Measurements from ENCODE around the gene CTBP1. TPM values are rescaled to one million over a fixed set of nuclear protein-coding genes. Genes with fewer than 3 reads are reported as not detected.

Gene CTBP1
- total and polyA plus RNA-seq, 2 experiments from 2014 or later = 74.0 to 192 TPM

DNA sequence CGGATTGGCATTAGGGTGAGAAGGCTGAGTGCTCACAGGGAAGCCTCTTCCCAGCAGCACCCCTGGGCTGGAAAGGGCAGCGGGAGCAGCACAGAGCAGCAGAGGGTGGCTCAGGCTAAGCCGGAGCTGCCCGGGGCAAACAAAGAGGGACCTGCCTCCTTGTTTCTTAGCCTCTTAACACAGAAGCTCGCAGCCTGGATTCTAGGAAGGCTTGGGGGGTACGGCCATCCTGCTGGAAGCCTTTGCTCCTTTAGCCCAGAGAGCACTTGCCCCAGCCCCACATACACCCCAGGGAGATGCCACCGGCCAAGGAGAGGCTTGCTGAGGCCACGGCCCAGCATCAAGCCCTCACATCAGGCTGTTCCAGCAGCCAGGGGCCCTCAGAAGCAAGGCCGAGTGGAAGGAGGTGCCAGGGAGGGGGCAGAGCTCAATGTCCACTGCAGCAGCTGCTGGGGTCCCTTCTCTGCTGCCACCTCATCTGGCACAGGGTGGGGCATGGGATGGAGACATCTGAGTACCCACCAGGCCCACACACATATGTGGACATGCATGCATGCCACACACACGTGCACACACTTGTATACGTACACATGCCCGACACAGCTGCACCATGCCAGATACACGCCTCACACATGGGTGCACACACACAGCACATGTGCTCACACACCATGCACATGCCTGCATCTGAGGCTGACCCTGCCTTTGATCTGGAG is 56.3 kb downstream of the CTBP1 start:
- no peaks in the 10 kb centered on the region for H3K4me1 Mint-ChIP-seq
- no peak for TF ChIP-seq ZNF331 (CRISPR knock-in tag; IDR thresholded peaks at IDR 0.05; ENCODE audit: low read depth)
- no peak for TF ChIP-seq STAT1 (IDR thresholded peaks at IDR 0.05; ENCODE audit: unreplicated experiment)
- TF ChIP-seq, protein P1, sequence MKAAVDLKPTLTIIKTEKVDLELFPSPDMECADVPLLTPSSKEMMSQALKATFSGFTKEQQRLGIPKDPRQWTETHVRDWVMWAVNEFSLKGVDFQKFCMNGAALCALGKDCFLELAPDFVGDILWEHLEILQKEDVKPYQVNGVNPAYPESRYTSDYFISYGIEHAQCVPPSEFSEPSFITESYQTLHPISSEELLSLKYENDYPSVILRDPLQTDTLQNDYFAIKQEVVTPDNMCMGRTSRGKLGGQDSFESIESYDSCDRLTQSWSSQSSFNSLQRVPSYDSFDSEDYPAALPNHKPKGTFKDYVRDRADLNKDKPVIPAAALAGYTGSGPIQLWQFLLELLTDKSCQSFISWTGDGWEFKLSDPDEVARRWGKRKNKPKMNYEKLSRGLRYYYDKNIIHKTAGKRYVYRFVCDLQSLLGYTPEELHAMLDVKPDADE (IDR thresholded peaks at IDR 0.05) = no peak
- no peak for TF ChIP-seq NANOG (IDR thresholded peaks at IDR 0.05; ENCODE audit: borderline replicate concordance)
- TF ChIP-seq, protein P2, sequence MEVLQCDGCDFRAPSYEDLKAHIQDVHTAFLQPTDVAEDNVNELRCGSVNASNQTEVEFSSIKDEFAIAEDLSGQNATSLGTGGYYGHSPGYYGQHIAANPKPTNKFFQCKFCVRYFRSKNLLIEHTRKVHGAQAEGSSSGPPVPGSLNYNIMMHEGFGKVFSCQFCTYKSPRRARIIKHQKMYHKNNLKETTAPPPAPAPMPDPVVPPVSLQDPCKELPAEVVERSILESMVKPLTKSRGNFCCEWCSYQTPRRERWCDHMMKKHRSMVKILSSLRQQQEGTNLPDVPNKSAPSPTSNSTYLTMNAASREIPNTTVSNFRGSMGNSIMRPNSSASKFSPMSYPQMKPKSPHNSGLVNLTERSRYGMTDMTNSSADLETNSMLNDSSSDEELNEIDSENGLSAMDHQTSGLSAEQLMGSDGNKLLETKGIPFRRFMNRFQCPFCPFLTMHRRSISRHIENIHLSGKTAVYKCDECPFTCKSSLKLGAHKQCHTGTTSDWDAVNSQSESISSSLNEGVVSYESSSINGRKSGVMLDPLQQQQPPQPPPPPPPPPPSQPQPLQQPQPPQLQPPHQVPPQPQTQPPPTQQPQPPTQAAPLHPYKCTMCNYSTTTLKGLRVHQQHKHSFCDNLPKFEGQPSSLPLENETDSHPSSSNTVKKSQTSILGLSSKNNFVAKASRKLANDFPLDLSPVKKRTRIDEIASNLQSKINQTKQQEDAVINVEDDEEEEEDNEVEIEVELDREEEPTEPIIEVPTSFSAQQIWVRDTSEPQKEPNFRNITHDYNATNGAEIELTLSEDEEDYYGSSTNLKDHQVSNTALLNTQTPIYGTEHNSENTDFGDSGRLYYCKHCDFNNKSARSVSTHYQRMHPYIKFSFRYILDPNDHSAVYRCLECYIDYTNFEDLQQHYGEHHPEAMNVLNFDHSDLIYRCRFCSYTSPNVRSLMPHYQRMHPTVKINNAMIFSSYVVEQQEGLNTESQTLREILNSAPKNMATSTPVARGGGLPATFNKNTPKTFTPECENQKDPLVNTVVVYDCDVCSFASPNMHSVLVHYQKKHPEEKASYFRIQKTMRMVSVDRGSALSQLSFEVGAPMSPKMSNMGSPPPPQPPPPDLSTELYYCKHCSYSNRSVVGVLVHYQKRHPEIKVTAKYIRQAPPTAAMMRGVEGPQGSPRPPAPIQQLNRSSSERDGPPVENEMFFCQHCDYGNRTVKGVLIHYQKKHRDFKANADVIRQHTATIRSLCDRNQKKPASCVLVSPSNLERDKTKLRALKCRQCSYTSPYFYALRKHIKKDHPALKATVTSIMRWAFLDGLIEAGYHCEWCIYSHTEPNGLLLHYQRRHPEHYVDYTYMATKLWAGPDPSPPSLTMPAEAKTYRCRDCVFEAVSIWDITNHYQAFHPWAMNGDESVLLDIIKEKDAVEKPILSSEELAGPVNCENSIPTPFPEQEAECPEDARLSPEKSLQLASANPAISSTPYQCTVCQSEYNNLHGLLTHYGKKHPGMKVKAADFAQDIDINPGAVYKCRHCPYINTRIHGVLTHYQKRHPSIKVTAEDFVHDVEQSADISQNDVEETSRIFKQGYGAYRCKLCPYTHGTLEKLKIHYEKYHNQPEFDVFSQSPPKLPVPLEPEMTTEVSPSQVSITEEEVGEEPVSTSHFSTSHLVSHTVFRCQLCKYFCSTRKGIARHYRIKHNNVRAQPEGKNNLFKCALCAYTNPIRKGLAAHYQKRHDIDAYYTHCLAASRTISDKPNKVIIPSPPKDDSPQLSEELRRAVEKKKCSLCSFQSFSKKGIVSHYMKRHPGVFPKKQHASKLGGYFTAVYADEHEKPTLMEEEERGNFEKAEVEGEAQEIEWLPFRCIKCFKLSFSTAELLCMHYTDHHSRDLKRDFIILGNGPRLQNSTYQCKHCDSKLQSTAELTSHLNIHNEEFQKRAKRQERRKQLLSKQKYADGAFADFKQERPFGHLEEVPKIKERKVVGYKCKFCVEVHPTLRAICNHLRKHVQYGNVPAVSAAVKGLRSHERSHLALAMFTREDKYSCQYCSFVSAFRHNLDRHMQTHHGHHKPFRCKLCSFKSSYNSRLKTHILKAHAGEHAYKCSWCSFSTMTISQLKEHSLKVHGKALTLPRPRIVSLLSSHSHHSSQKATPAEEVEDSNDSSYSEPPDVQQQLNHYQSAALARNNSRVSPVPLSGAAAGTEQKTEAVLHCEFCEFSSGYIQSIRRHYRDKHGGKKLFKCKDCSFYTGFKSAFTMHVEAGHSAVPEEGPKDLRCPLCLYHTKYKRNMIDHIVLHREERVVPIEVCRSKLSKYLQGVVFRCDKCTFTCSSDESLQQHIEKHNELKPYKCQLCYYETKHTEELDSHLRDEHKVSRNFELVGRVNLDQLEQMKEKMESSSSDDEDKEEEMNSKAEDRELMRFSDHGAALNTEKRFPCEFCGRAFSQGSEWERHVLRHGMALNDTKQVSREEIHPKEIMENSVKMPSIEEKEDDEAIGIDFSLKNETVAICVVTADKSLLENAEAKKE (CRISPR knock-in tag; IDR thresholded peaks at IDR 0.05) = no peak
- no peak for TF ChIP-seq CREB1 (CRISPR knock-in tag; IDR thresholded peaks at IDR 0.05; ENCODE audit: low read depth)
- no peak for TF ChIP-seq JUNB (IDR thresholded peaks at IDR 0.05; ENCODE audit: unreplicated experiment)
- TF ChIP-seq, protein P3, sequence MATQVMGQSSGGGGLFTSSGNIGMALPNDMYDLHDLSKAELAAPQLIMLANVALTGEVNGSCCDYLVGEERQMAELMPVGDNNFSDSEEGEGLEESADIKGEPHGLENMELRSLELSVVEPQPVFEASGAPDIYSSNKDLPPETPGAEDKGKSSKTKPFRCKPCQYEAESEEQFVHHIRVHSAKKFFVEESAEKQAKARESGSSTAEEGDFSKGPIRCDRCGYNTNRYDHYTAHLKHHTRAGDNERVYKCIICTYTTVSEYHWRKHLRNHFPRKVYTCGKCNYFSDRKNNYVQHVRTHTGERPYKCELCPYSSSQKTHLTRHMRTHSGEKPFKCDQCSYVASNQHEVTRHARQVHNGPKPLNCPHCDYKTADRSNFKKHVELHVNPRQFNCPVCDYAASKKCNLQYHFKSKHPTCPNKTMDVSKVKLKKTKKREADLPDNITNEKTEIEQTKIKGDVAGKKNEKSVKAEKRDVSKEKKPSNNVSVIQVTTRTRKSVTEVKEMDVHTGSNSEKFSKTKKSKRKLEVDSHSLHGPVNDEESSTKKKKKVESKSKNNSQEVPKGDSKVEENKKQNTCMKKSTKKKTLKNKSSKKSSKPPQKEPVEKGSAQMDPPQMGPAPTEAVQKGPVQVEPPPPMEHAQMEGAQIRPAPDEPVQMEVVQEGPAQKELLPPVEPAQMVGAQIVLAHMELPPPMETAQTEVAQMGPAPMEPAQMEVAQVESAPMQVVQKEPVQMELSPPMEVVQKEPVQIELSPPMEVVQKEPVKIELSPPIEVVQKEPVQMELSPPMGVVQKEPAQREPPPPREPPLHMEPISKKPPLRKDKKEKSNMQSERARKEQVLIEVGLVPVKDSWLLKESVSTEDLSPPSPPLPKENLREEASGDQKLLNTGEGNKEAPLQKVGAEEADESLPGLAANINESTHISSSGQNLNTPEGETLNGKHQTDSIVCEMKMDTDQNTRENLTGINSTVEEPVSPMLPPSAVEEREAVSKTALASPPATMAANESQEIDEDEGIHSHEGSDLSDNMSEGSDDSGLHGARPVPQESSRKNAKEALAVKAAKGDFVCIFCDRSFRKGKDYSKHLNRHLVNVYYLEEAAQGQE (IDR thresholded peaks at IDR 0.05; ENCODE audit: unreplicated experiment) = no peak
- TF ChIP-seq, protein P4, sequence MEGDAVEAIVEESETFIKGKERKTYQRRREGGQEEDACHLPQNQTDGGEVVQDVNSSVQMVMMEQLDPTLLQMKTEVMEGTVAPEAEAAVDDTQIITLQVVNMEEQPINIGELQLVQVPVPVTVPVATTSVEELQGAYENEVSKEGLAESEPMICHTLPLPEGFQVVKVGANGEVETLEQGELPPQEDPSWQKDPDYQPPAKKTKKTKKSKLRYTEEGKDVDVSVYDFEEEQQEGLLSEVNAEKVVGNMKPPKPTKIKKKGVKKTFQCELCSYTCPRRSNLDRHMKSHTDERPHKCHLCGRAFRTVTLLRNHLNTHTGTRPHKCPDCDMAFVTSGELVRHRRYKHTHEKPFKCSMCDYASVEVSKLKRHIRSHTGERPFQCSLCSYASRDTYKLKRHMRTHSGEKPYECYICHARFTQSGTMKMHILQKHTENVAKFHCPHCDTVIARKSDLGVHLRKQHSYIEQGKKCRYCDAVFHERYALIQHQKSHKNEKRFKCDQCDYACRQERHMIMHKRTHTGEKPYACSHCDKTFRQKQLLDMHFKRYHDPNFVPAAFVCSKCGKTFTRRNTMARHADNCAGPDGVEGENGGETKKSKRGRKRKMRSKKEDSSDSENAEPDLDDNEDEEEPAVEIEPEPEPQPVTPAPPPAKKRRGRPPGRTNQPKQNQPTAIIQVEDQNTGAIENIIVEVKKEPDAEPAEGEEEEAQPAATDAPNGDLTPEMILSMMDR (conservative IDR thresholded peaks at IDR 0.05; ENCODE audit: low read depth in 2 of 2) = no peak
- no peak for TF ChIP-seq EZH2phosphoT487 (IDR thresholded peaks at IDR 0.05; ENCODE audit: unreplicated experiment)
- no peak for TF ChIP-seq POLR2AphosphoS5 (IDR thresholded peaks at IDR 0.05; ENCODE audit: low read depth)
- no peak for TF ChIP-seq EZH2 (IDR thresholded peaks at IDR 0.05; ENCODE audit: low read depth, unreplicated experiment)
- no peak for TF ChIP-seq ZNF114 (CRISPR knock-in tag; IDR thresholded peaks at IDR 0.05)
- Histone ChIP-seq H3K4me1 (ENCODE audit: insufficient read depth) (no peaks in the 10 kb centered on the region), H3K36me3 (ENCODE audit: insufficient read depth) (no peaks in the 10 kb centered on the region), H3K27ac (ENCODE audit: low read depth) (no peak overlapping the region), H2AFZ (no peak overlapping the region), H3K27me3 (ENCODE audit: insufficient read depth) (no peaks in the 10 kb centered on the region), H3K9me2 (ENCODE audit: insufficient read depth) (no peaks in the 10 kb centered on the region), H3K4me3 (no peak overlapping the region), H3F3A (replicated peaks; ENCODE audit: low read depth) (no peaks in the 10 kb centered on the region), H4K20me1 (replicated peaks; ENCODE audit: insufficient read depth) (no peaks in the 10 kb centered on the region), H3K4me2 (no peak overlapping the region), H3K79me2 (replicated peaks; ENCODE audit: insufficient read depth) (no peaks in the 10 kb centered on the region)
- H3K27ac Mint-ChIP-seq = no peak overlapping the region
- peaks cover 2% of the 10 kb centered on the region; the same call in 1 of the 3 replicates for H3K9me3 Mint-ChIP-seq
- no peak overlapping the region for H3K4me3 Mint-ChIP-seq
- H3K36me3 Mint-ChIP-seq (ENCODE audit: low read depth) = no peaks in the 10 kb centered on the region
- ATAC-seq (no peak), DNase-seq (ENCODE audit: low spot score) (no peak)
- peaks cover 6% of the 10 kb centered on the region for H3K27me3 Mint-ChIP-seq (ENCODE audit: insufficient read depth, low read depth, poor library complexity)

All from GM23338 (cell line).